GM18519 (cell line): ENCODE results near the gene FOS.

Experiments
- ATAC-seq: cut with Tn5 transposase; IDR thresholded peaks from one replicate; pipeline ENCODE4 v1.9.1; 2021; ENCODE audit warnings: mild to moderate bottlenecking, moderate library complexity; ENCODE audit not compliant: unreplicated experiment, low FRiP score

The FOS gene

DNA sequence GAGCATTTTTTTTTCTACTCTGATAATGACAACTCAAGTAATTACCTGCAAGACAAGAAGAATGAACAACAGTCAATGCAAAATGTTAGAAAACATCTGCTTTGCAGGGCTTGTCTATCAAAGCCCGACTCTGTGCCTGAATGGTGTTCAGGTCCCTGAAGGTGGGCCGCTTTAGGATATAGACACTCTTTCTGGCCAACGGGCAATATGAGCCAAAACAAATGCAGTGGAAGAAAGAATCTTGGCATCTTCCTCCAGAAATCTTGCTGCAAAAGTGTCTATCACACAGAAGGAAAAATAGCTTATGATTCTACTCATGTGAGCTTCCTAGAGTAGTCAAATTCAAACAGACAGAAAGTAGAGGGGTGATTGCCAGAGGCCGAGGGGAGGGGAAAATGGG, 32.7 kb downstream of the FOS start:
- no peak for ATAC-seq

DNA sequence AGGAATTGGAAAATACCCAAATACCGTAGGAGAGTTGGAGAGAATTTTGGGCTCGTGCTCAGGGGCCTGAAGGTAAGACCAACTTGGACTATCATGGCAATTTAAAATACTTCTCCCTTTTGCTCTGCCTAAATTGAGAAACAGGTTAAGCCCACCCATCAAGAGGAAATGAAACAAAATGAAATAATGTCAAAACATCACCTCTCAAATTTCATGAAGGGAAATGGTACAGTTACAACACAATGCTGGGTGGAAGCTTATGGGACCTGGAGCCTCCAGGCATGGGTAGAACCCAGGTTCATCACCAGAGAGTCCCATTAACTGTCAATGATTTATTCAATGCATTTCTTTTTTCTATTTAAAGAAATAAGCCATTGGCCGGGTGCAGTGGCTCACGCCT, 33.7 kb downstream of the FOS start:
- ATAC-seq = no peak

DNA sequence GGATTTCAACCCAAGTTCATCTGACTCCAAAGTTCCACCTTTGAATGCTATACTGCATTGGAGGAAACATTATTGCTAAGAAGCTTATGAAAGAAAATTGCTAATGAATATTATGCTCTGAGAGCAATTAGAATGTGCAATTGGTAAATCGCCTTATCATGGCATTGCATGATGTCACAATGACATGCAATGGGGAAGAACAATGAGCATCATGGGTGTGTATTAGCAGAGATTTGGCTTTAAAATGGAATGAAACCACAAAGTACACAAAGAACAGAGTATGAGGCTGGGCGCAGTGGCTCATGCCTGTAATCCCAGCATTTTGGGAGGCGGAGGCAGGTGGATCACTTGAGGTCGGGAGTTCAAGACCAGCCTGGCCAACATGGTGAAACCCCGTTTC, 34.7 kb downstream of the FOS start:
- no peak for ATAC-seq

DNA sequence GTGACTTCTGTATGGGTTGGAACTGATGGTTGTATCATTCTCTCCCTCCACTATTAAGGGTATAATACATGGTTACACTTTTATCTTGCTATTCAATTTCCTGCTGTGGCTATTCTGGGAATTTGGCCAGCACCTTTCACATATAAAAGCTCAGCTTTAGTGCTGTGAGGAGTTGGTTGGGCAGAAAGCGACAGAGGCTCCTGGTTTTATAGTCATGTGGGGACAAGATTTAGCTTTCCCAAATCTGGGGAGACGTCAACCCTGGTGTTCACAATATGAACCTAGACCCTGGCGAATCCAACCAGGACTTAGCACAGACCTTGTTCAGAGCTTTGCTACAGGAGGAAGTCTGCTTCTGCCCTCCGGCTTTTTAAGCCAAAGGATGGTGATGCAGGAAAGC, 36.5 kb downstream of the FOS start:
- no peak for ATAC-seq

DNA sequence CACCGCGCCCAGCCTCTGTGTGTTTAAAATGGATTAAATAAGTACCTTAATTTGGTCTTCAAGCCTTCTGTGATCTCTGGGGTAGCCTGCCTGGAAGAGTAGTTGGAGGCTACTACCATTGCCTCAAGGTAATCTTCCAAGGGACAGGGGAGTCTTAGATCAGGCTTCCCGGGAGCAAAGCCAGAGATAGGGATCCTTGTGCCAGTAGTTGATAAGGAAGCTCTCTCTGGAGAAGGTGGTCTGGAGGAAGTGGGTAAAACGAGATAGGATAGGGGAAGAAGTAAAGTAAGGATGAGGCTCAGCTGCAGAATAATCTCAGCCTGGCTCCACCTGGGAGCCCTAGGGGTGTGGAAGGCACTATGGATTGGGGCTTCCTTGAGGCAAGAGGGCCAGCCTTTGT, 38.5 kb downstream of the FOS start:
- ATAC-seq = no peak

DNA sequence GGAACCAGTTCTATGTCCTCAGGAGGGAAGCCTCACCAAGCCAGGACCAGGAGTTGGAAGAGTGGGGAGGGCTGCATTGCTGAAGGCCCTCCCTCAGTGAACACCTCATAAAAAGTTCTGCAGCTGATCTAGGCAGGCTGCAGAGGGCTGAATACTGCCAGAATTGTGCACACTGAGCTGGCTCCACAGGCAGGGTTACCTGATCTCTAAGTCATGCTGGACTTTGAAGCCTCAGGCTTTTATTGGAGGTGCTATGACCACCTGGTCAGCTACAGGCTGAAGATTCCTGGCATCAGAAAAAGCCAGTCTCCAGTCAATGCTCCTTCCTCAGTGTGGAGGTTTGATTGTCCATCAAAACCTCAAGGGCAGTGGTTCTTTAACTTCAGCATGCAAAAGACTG, 39.7 kb downstream of the FOS start:
- ATAC-seq = no peak

DNA sequence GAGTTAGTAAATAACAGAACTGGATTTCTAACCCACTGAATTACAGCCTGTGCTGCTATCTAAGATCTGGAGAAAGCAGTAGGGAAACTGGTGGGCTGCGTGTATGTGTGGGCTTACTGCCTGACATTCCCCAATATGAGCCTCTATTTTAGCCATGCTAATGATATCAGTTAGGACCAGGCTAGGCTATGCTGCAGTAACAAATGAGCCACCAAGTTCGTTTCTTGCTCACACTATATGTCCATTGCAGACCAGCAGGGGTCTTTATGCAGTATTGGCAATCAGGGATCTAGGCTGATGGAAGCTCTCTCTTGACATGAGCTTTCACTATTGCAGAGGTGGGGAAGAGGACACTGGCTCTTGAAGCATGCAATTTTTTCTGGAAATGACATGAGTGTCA, 40.4 kb downstream of the FOS start:
- no peak for ATAC-seq

DNA sequence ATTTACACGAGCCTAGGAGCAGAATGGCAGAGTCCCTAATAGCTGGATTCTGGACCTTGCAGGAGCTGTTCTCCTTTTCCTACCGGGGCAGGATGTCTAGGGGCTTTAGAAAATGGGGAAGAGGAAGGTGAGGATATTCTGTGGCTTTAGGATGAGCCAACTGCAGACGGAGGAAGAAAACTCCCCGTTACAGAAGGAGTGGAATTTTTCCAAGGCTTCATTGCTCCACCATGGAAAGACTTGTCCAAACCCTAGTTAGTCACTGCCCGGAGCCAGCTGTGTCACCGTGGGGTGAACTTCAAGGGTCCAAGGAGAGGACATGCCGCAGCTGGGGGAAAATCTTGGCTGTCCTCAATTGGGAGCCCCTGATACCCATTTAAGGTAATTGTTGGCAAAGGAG, 41.6 kb downstream of the FOS start:
- ATAC-seq = no peak

DNA sequence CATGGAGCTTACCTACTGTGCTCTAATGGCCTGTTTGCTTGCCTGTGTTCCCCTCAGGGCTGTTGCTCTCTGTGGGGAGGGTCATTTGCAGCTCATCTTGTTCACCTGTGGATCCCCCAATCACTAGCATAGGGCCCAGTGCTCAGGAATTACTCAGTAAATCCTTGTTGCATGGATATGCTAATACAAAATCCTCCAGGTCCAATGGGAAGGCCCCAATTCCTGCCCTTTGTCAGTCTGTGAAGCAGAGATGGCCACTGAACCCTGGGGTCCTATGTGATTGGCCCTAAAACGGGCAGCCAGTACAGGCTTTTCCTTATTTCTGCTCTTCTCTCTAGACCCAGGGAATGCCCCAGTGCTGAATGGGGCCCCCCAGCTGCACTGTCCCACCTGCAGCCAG, 44.1 kb downstream of the FOS start:
- no peak for ATAC-seq

DNA sequence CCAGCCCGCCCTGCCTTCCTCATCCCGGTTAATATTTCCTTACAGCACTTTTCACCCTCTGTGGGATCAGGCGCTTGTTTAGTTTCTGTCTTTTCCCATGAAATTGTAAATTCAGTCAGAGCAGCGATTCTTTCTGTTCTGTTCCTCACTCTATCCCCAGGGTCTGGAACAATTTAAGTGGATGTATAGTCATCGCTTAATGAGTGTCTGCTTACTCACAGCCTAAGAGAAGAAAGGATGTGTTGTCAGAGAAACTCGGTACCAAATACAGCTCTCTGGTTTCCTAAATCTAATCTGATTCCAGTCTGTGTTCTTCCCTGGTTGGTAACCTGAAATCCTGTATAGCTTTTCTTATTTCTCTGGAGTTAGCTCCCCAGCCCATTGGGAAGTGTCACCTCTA, 44.9 kb downstream of the FOS start:
- ATAC-seq = no peak

DNA sequence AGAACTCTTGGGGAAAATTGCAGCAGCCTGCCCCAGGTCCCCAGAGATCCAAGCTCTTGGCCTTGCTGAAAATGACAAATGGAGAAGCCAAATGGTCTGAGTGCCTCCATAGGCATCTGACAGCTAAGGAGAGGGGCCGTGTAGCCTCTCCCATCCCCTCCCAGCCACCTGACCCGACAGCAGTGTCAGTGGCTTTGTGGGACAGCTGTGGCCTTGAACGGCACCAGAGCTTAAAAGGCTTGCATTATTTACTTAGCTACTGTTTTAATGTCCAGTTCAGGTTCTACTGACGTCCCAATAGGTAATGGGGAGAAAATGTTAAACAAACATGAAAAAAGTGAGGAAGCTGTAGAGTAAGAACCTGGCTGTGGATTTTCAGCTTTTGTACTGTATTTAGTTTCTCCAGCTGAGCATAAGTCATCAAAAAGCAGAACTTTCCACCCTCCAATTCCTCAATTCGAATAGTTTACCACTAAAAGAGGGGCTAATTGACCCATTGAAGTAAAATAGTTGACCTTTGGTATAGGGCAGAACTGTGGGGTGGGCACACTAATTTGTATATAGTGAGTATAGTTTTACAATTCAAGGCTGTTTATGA, 50.0 kb downstream of the FOS start:
- ATAC-seq = no peak

DNA sequence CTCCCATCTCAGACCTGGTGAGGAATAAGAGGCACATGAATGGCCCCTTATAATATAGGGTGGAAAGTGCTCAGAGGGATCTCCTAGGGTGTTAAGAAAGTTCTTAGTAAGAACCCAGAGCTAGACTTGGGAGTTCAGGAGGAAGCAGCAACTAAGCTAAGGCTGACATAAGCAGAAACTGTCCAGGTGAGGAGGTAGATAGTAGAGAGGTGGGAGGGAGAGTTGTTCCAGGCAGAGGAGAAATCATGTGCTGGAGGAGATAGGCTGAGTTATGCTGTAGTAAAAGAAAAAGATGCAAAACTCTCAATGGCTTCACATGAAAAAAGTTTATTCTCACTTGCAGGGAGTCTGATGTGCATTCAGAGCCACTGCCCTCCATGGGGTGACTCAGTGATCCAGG, 50.7 kb downstream of the FOS start:
- ATAC-seq = no peak

DNA sequence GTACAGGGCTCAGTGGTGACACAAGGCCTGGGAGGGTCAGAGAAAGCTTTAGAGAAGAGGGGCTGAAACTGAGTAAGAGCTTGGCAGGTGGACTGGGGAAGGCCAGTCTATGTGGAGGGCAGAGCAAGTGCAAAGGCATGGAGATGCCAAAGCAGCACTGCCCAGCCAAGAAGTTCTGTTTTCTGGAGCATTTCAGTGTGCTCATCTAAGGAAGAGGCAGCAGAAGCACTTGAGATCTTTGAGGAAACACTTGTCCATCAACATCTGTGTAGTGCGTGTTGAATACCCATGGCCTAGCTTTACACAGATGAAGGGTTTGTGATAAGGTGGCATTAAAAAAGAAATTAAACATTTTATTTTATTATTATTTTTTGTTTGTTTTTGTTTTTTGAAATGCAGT, 52.8 kb downstream of the FOS start:
- ATAC-seq = no peak
